ENCODE results near the gene MDH1.

DNA sequence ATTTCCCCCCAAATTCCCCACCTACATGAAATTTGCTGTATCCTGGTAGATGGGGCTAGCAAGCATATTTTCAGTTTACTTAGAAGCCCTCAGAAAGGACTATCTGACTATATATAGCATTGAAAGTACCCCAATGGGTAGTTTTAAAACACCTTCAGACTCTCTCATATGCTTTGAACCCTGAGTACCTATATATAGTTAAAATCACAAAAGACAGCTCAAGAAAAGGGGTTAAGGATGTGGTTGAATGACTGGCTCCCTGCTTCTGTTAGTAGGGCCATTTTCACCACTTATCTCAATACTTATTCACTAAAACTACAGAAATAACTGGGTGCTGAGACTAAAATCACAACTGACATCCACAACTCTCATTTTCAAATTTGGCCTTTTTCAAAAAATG is 19.0 kb upstream of the MDH1 start:
- TF ChIP-seq EP300 (IDR thresholded peaks at IDR 0.05) (no peak), CTCF (IDR thresholded peaks at IDR 0.05) (no peak), POLR2AphosphoS5 (IDR thresholded peaks at IDR 0.05) (no peak), POLR2A (IDR thresholded peaks at IDR 0.05) (no peak)
